A673 (cell line): Measurements from ENCODE around the gene MSRB1.

ENCODE experiments used
- EZH2 ChIP-seq: fragments of 200-600 bp; sonication (generic); IDR thresholded peaks from 2 replicates; pipeline ENCODE4 v1.6.1; 2017; ENCODE audit warnings: borderline replicate concordance, low read depth, mild to moderate bottlenecking, mixed read lengths, antibody characterized with exemption, low read length; ENCODE audit not compliant: poor library complexity, severe bottlenecking
- TF ChIP-seq, protein P1 (sequence below): fragments of 300-800, 200-600 bp; sonication (generic); conservative IDR thresholded peaks from 2 replicates; pipeline ENCODE4 v1.5.1; 2017; ENCODE audit warnings: low read depth, mild to moderate bottlenecking, antibody characterized with exemption, low read length, moderate library complexity, mixed read lengths

DNA sequence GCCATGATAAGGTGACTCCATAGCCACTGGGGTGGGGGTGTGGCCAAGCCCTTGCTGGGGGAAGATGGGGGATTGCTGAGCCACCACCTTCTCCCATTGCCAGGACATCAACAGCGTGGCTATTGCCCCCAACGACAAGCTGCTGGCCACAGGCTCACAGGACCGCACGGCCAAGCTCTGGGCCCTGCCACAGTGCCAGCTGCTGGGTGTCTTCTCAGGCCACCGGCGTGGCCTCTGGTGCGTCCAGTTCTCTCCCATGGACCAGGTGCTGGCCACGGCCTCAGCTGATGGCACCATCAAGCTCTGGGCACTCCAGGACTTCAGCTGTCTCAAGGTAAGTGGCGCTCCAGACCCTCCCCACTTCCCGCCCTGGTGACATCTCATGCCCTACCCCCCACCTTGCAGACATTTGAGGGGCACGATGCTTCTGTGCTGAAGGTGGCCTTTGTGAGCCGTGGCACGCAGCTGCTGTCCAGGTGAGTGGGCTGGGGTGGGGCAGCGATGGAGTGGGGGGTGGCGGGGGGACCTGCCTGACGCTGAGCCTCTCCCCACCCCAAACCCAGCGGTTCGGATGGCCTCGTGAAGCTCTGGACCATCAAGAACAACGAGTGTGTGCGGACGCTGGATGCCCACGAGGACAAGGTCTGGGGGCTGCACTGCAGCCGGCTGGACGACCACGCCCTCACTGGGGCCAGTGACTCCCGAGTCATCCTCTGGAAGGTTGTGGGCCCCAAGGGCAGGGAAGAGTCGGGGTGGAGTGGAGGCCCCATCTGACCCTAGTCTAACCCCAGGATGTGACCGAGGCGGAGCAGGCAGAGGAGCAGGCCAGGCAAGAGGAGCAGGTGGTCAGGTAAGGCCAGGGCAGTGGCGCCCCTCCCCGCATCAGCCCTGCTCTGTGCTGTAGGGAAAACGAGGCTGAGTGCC lies 34.2 kb upstream of the MSRB1 start:
- TF ChIP-seq, protein P1, sequence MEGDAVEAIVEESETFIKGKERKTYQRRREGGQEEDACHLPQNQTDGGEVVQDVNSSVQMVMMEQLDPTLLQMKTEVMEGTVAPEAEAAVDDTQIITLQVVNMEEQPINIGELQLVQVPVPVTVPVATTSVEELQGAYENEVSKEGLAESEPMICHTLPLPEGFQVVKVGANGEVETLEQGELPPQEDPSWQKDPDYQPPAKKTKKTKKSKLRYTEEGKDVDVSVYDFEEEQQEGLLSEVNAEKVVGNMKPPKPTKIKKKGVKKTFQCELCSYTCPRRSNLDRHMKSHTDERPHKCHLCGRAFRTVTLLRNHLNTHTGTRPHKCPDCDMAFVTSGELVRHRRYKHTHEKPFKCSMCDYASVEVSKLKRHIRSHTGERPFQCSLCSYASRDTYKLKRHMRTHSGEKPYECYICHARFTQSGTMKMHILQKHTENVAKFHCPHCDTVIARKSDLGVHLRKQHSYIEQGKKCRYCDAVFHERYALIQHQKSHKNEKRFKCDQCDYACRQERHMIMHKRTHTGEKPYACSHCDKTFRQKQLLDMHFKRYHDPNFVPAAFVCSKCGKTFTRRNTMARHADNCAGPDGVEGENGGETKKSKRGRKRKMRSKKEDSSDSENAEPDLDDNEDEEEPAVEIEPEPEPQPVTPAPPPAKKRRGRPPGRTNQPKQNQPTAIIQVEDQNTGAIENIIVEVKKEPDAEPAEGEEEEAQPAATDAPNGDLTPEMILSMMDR = no peak
- TF ChIP-seq EZH2 = no peak
